ENCODE data around the gene FAF1. TPM values are rescaled to one million over a fixed set of nuclear protein-coding genes. Genes with fewer than 3 reads are reported as not detected.
"Not testable (repeated sequence)": the region's sequence is repeated elsewhere in the genome, so short reads cannot be mapped to it uniquely, and the experiment has no call there.

Gene FAF1
- total and polyA plus RNA-seq, 8 donors: 47.4 to 58.3 (median 53.2) TPM

DNA sequence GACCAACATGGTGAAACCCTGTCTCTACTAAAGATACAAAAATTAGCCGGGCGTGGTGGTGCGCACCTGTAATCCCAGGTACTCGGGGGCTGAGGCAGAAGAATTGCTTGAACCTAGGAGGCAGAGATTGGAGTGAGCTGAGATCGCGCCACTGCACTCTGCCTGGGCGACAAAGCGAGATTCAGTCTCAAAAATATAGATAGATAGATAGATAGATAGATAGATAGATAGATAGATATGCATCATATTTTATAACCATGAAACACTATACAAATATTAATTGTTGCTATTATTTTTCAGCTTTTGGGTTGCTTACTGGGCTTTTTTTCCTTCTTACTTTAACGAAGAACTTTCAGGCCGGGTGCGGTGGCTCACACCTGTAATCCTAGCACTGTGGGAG is 4.8 kb upstream of the FAF1 start:
- ATAC-seq (no peak), DNase-seq (no peak)
- TF ChIP-seq, protein P1, sequence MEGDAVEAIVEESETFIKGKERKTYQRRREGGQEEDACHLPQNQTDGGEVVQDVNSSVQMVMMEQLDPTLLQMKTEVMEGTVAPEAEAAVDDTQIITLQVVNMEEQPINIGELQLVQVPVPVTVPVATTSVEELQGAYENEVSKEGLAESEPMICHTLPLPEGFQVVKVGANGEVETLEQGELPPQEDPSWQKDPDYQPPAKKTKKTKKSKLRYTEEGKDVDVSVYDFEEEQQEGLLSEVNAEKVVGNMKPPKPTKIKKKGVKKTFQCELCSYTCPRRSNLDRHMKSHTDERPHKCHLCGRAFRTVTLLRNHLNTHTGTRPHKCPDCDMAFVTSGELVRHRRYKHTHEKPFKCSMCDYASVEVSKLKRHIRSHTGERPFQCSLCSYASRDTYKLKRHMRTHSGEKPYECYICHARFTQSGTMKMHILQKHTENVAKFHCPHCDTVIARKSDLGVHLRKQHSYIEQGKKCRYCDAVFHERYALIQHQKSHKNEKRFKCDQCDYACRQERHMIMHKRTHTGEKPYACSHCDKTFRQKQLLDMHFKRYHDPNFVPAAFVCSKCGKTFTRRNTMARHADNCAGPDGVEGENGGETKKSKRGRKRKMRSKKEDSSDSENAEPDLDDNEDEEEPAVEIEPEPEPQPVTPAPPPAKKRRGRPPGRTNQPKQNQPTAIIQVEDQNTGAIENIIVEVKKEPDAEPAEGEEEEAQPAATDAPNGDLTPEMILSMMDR (IDR thresholded peaks at IDR 0.05): no peak
- H3K4me3 ChIP-seq: no peak overlapping the region
- intact Hi-C loops (cut with DNase I): no loop called here
- no peaks in the 10 kb centered on the region for H3K27me3 ChIP-seq
- peaks cover 4 to 17% of the 10 kb centered on the region in 2 donors for H3K4me1 ChIP-seq
- no peaks in the 10 kb centered on the region for H3K36me3 ChIP-seq
- no peak overlapping the region for H3K27ac ChIP-seq
- H3K9me3 ChIP-seq: no peaks in the 10 kb centered on the region

DNA sequence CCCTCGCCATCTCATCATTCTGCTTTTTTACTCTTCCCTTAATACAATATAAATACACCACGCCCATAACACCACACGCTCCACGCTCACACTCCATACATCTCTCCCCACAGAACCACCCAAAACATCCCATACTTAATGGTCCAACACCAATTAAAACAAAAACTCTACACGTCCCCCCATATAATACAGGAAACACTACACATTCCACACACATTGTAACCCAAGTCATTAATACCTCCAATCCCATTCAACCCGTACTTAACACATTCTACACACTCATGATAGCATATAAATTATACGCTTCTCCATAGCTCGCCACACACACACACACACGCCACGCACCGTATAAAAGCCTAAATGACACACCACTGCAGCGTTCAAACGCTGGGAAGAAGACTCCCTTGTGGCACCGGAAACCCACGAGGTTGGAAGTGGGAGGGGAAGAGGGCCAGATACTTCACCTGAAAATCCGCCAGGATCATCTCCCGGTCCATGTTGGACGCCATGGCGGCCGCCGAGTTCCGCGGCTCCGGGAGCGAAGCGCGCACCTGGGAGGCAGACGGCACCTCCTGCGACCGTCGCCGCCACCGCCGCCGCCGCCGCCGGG is 659 bp downstream of the FAF1 start:
- Histone ChIP-seq H3K4me1 (peaks cover 12 to 22% of the 10 kb centered on the region in 2 donors), H3K27ac (peak overlapping the region; percentile 75 to 87), H3K4me3 (peak overlapping the region; percentile 57 to 66), H3K9me3 (no peaks in the 10 kb centered on the region), H3K27me3 (no peaks in the 10 kb centered on the region), H3K36me3 (no peaks in the 10 kb centered on the region)
- intact Hi-C loops (cut with DNase I): no loop called here
- ATAC-seq (peak; percentile 2), DNase-seq (peak in 1 of 4 donors; percentile 43)
- TF ChIP-seq, protein P1 (IDR thresholded peaks at IDR 0.05): no peak

DNA sequence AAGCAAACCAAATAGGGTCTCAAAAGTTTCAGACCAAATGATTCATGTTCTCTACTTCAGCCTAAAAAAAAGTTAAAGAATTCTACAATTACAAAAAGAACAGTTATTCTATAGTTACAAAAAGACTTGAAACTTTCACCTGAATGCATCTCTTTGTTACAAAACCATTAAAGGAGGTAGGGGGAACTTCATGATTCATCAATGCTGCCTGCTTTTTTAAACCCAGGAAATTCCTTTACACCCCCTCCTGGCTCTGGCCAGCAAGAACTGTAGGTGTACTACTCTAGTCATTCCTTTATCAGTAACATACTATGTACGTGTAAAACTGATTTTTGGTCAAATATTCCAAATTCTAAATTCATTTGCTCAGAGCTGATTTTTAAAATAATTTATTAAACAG is 5.0 kb downstream of the FAF1 start:
- no peak overlapping the region for H3K27ac ChIP-seq
- no peaks in the 10 kb centered on the region for H3K36me3 ChIP-seq
- H3K4me1 ChIP-seq: peaks cover 8 to 15% of the 10 kb centered on the region in 2 donors
- TF ChIP-seq, protein P1 (IDR thresholded peaks at IDR 0.05): no peak
- H3K9me3 ChIP-seq: no peaks in the 10 kb centered on the region
- H3K4me3 ChIP-seq: no peak overlapping the region
- no peak for ATAC-seq
- H3K27me3 ChIP-seq: no peaks in the 10 kb centered on the region
- DNase-seq: no peak
- intact Hi-C loops (cut with DNase I): no loop called here

DNA sequence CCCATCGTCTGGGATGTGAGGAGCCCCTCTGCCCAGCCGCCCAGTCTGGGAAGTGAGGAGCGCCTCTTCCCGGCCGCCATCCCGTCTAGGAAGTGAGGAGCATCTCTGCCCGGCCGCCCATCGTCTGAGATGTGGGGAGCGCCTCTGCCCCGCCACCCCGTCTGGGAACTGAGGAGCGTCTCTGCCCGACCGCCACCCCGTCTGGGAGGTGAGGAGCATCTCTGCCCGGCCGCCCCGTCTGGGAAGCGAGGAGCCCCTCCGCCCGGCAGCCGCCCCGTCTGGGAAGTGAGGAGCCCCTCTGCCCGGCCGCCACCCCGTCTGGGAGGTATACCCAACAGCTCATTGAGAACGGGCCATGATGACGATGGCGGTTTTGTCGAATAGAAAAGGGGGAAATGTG is 7.5 kb downstream of the FAF1 start:
- H3K4me3 ChIP-seq; H3K4me1 ChIP-seq; H3K36me3 ChIP-seq; intact Hi-C loops (cut with DNase I); H3K27ac ChIP-seq; H3K9me3 ChIP-seq; ATAC-seq; H3K27me3 ChIP-seq: not testable (repeated sequence)
- DNase-seq: peak in 1 of 4 donors; percentile 50

DNA sequence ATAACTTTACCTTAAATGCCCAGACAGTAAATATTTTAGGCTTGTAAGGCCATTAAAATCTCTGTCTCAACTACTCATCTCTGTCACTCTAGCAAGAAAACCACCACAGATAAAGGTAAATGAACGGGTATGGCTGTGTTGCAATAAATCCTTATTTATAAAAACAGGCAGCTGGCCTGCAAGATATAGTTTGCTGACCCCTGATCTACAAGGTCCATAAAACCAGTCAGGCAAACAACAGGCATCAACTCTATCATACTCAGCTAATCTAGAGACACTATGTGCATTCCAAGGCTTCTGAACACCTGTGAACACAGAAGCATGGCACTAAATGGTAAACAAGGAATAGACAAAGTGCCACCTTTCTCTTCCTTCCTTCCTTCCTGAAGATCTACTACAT is 9.7 kb downstream of the FAF1 start:
- H3K27ac ChIP-seq: no peak overlapping the region
- H3K4me1 ChIP-seq: no peaks in the 10 kb centered on the region
- H3K27me3 ChIP-seq: no peaks in the 10 kb centered on the region
- no peaks in the 10 kb centered on the region for H3K9me3 ChIP-seq
- intact Hi-C loops (cut with DNase I): no loop called here
- H3K4me3 ChIP-seq: no peak overlapping the region
- TF ChIP-seq, protein P1 (IDR thresholded peaks at IDR 0.05): no peak
- DNase-seq (no peak), ATAC-seq (no peak)
- H3K36me3 ChIP-seq: no peaks in the 10 kb centered on the region
